GM12873 (cell line): Measurements from ENCODE around the gene PNLIPRP2.

Experiments
- TF ChIP-seq, protein P1 (sequence below): IDR thresholded peaks from 2 replicates; pipeline ENCODE4 v1.5.1; 2012; ENCODE audit warnings: low read depth, mild to moderate bottlenecking, moderate library complexity, low read length, control low read depth; ENCODE audit not compliant: insufficient read depth; ENCODE audit errors: missing control alignments

The PNLIPRP2 gene

DNA sequence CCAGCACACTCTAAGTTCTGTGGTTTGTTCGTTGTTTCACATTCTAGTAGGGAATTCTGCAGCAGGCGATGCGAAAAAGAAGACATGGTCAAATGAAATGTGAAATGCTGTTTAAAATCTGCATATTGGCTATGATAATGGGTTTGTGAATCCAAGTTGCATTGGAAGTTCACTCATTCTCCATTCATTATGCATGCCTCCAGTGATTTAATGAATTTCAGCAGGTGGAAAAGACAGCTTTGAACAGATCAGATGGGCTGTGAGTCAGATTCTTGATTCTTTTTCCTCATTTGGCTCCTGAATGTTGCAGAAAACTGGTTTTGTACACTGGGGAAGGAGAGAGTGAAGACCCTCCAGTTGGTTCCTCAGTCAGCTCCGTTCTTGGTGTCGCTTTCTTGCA, 52.1 kb downstream of the PNLIPRP2 start:
- TF ChIP-seq, protein P1, sequence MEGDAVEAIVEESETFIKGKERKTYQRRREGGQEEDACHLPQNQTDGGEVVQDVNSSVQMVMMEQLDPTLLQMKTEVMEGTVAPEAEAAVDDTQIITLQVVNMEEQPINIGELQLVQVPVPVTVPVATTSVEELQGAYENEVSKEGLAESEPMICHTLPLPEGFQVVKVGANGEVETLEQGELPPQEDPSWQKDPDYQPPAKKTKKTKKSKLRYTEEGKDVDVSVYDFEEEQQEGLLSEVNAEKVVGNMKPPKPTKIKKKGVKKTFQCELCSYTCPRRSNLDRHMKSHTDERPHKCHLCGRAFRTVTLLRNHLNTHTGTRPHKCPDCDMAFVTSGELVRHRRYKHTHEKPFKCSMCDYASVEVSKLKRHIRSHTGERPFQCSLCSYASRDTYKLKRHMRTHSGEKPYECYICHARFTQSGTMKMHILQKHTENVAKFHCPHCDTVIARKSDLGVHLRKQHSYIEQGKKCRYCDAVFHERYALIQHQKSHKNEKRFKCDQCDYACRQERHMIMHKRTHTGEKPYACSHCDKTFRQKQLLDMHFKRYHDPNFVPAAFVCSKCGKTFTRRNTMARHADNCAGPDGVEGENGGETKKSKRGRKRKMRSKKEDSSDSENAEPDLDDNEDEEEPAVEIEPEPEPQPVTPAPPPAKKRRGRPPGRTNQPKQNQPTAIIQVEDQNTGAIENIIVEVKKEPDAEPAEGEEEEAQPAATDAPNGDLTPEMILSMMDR = no peak

DNA sequence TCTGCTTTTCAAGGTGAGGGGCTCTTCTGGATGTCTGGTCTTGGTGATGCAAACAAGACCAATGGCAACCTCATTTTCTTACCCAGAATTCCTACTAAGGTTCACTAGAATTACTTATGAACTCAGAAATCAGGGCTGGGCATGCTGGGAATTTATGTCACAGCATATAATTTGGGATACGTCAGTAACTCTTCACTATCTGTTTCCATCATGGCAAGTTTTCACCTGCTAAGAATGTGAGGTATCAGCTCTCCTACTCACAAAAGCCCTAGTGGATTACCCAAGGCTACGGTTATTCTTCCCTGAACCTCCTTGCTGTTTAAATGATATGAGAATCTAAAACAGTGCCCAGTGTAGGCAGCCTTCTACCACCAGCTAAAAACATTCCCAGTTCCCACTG, 53.1 kb downstream of the PNLIPRP2 start:
- TF ChIP-seq, protein P1 = no peak

DNA sequence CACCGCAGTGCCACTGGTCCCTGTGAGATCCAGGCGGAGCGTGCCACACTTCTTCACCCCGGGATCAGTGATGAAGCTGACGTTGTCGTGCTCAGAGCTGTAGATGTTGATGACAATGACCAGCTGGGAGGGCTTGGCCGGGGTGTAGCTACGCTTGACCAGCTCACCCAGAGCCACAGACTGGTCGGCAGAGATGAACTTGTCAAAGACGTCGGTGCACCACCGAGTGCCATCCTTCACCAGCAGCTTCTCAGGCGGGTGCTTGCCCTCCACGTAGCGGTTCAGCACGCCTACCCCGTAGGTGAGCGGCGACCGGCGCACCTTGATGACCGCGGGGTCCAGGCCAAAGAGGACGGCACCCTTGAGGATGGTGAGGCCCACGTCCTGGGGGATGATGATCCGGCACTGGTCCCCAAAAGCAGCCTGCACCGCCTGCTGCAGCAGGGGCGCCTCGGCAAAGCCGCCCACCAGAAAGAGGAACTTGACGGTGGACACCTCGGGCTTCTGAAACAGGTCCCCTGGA, 54.2 kb downstream of the PNLIPRP2 start:
- TF ChIP-seq, protein P1 = no peak

DNA sequence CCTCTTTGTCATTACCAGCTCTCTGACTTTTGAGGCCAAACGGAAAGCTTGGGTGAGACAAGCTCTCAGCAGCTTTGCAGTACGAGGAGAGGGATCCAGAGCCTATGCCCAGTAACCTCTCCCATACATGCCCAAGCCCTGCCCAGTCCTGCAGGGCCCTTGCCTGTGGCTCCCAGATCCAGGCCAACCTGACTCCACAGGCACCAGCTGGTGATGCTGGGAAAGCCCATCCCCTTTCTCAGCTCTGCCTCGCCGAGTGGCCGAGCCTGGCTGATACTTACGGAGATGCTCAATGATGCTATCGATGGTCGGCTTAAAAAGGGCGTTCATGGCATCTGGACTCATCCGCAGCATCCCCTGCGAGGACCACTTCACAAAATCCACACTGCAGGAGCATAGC, 55.4 kb downstream of the PNLIPRP2 start:
- TF ChIP-seq, protein P1 = no peak

DNA sequence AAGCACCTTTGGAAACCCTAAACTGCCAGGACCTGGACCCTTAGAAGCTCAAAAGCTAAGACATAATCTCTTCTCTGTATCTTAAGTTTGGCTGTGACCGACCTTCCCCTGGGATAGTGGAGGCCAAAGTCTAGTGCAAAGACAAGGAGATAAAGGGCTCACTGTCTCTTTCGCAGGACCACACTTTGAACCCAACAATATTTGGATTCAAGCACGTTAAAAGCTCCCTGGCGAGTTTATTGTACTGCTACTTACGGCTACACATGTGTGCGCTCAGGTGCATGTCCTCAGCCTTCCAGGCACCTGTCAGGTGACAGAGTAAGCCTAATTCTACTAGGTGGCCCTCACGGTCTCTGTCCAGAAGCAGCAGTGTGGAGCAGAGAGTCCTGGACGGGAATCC, 55.9 kb downstream of the PNLIPRP2 start:
- TF ChIP-seq, protein P1 = no peak

DNA sequence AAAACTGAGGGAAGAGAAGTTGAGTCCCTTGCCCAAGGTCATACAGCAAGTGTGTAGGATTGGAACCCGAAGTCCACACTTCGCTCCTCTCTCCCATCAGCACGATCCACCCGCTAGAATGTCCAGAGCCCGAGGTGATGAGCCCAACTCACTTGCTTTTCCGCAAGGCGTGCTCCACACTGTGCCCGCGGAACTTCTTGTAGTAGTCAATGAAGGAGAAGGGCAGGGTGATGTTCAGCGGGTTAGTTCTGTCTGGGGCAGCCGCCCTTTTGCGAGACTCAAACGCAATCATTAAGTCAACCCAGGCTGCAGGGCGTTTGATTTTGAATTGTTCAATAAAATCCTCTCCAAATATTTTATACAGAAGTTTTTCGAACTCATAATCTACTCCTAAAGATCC, 58.6 kb downstream of the PNLIPRP2 start:
- TF ChIP-seq, protein P1 = no peak

DNA sequence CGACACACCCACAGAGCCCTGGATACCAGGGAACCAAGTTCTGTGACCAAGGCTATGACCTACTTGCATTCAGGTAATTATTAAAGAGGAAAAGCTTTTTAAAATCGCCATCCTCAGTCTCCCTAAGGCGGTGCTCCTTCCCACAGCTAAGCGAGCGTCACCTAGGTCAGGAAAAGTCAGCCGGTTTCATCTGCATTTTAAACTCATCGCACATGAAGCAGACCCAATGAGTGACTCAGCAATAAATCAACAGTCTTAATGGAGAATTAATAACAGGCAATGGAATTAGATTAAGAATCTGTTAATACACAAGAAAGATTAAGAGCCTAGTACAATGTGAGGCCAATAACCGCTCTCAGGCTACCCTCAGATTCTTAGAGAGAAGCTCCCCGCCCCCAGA, 62.4 kb downstream of the PNLIPRP2 start:
- TF ChIP-seq, protein P1 = no peak

DNA sequence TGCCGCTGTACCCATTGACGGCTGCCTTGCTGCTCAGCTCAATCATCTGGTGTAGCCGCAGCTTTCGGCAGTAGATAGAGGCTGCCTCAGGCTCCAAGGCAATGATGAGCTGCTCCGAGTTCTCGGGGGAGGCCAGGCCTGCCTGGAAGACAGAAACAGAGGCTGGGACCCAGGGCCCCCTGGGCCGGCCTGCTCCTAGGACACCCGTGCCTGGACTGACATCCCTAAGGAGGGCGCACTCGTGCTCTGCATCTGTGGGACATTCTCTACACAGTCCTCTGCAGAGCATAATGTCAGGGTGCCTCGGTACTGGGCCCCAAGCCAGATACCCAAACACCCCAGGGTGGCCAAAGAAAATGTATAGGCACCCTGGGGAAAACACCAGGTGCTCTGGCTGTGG, 63.1 kb downstream of the PNLIPRP2 start:
- TF ChIP-seq, protein P1 = no peak
